ENCODE measurements around the gene SLC15A5. TPM values are rescaled to one million over a fixed set of nuclear protein-coding genes. Genes with fewer than 3 reads are reported as not detected.

The SLC15A5 gene
- total and polyA plus RNA-seq, 2 donors from 2014 or later: not detected

- DNase-seq (no peak), FAIRE-seq (no peak)
- intact Hi-C loops (cut with DNase I): no loop called here
- Histone ChIP-seq H3K9ac (ENCODE audit: low read length in 3 of 3) (no peak overlapping the region), H3K9me3 (ENCODE audit: control insufficient read depth in 2 of 3, insufficient read depth in 1 of 3, low read length in 3 of 3) (no peaks in the 10 kb centered on the region), H3K4me1 (ENCODE audit: control insufficient read depth in 2 of 3, insufficient read depth in 2 of 3, low read depth in 1 of 3, low read length in 3 of 3) (no peaks in the 10 kb centered on the region), H3K36me3 (ENCODE audit: control insufficient read depth in 2 of 3, insufficient read depth in 3 of 3, low read length in 3 of 3) (no peaks in the 10 kb centered on the region), H3K27ac (ENCODE audit: low read depth in 2 of 2, low read length in 2 of 2) (no peak overlapping the region), H3K27me3 (ENCODE audit: control insufficient read depth, insufficient read depth, low read length) (no peaks in the 10 kb centered on the region), H3K4me3 (ENCODE audit: low read length in 3 of 3) (no peak overlapping the region)
- no peak for TF ChIP-seq CTCF (IDR thresholded peaks at IDR 0.05; ENCODE audit: borderline replicate concordance, extremely low read depth, insufficient read depth)
Measured at GRCh38 chr12:16238661-16239060, 38.8 kb downstream of the SLC15A5 start.

DNA sequence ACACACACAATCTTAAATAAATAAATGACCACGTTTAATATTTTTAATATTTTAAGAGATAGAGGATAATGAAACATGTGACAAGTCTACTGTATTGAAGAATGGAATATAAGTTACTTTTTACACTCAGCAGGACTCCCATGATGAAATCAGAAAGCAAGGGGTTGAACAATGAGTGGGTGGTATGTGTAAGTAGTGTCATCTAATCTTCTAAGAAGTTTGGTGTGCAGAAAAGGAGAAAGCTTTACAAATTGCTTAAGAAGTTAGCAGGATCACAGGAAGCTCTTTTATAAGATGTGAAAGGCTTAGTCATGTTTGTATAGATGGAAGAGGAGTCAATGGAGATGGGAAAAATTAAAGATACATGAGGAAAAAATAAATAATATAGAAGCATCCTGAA, 47.8 kb downstream of the SLC15A5 start:
- no peak for FAIRE-seq
- no peak for DNase-seq
- Histone ChIP-seq H3K9me3 (ENCODE audit: control insufficient read depth in 2 of 3, insufficient read depth in 1 of 3, low read length in 3 of 3) (no peaks in the 10 kb centered on the region), H3K4me1 (ENCODE audit: control insufficient read depth in 2 of 3, insufficient read depth in 2 of 3, low read depth in 1 of 3, low read length in 3 of 3) (no peaks in the 10 kb centered on the region), H3K27me3 (ENCODE audit: control insufficient read depth, insufficient read depth, low read length) (no peaks in the 10 kb centered on the region), H3K27ac (ENCODE audit: low read depth in 2 of 2, low read length in 2 of 2) (no peak overlapping the region), H3K36me3 (ENCODE audit: control insufficient read depth in 2 of 3, insufficient read depth in 3 of 3, low read length in 3 of 3) (no peaks in the 10 kb centered on the region), H3K9ac (ENCODE audit: low read length in 3 of 3) (no peak overlapping the region), H3K4me3 (ENCODE audit: low read length in 3 of 3) (no peak overlapping the region)
- intact Hi-C loops (cut with DNase I): no loop called here
- no peak for TF ChIP-seq CTCF (IDR thresholded peaks at IDR 0.05; ENCODE audit: borderline replicate concordance, extremely low read depth, insufficient read depth)

DNA sequence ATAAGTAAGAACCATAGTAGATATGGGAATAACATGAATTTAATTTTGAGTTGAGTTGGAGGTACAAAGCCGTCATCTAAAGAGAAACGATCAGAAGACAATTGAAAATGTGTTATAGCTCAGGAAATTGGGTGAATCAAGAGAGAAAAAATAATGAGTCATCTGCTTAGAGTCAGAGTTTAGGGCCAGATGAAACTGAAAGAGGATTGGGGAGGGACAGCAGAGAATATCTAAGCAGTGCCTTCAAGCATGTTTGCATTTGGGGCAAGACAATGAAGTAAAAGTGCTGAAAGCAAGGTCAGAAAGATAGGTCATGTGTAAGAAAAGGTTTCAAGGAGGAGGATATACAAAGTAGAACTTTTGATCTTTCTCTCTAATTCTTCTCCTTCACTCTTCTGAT, 49.4 kb downstream of the SLC15A5 start:
- TF ChIP-seq CTCF (IDR thresholded peaks at IDR 0.05; ENCODE audit: borderline replicate concordance, extremely low read depth, insufficient read depth): no peak
- no peaks in the 10 kb centered on the region for H3K36me3 ChIP-seq (ENCODE audit: control insufficient read depth in 2 of 3, insufficient read depth in 3 of 3, low read length in 3 of 3)
- H3K4me1 ChIP-seq (ENCODE audit: control insufficient read depth in 2 of 3, insufficient read depth in 2 of 3, low read depth in 1 of 3, low read length in 3 of 3): no peaks in the 10 kb centered on the region
- intact Hi-C loops (cut with DNase I): no loop called here
- H3K27me3 ChIP-seq (ENCODE audit: control insufficient read depth, insufficient read depth, low read length): no peaks in the 10 kb centered on the region
- no peak overlapping the region for H3K27ac ChIP-seq (ENCODE audit: low read depth in 2 of 2, low read length in 2 of 2)
- DNase-seq (no peak), FAIRE-seq (no peak)
- H3K9me3 ChIP-seq (ENCODE audit: control insufficient read depth in 2 of 3, insufficient read depth in 1 of 3, low read length in 3 of 3): no peaks in the 10 kb centered on the region
- no peak overlapping the region for H3K4me3 ChIP-seq (ENCODE audit: low read length in 3 of 3)
- no peak overlapping the region for H3K9ac ChIP-seq (ENCODE audit: low read length in 3 of 3)

GRCh38 chr12:16225692-16226091, 51.8 kb downstream of the SLC15A5 start:
- H3K36me3 ChIP-seq (ENCODE audit: control insufficient read depth in 2 of 3, insufficient read depth in 3 of 3, low read length in 3 of 3): no peaks in the 10 kb centered on the region
- H3K9ac ChIP-seq (ENCODE audit: low read length in 3 of 3): no peak overlapping the region
- intact Hi-C loops (cut with DNase I): no loop called here
- no peak overlapping the region for H3K27ac ChIP-seq (ENCODE audit: low read depth in 2 of 2, low read length in 2 of 2)
- FAIRE-seq: no peak
- DNase-seq: no peak
- H3K4me3 ChIP-seq (ENCODE audit: low read length in 3 of 3): no peak overlapping the region
- no peak for TF ChIP-seq CTCF (IDR thresholded peaks at IDR 0.05; ENCODE audit: borderline replicate concordance, extremely low read depth, insufficient read depth)
- H3K27me3 ChIP-seq (ENCODE audit: control insufficient read depth, insufficient read depth, low read length): no peaks in the 10 kb centered on the region
- H3K4me1 ChIP-seq (ENCODE audit: control insufficient read depth in 2 of 3, insufficient read depth in 2 of 3, low read depth in 1 of 3, low read length in 3 of 3): no peaks in the 10 kb centered on the region
- no peaks in the 10 kb centered on the region for H3K9me3 ChIP-seq (ENCODE audit: control insufficient read depth in 2 of 3, insufficient read depth in 1 of 3, low read length in 3 of 3)

All from kidney (tissue), 14 donors.